Neuronal stem cell (in vitro differentiated cells): Measurements from ENCODE around the gene MAPKAPK3.

Experiments
- DNase-seq: peaks from one replicate; pipeline ENCODE4 v3.0.0-alpha.2; 2013; ENCODE audit warnings: low spot score
- H2AFZ ChIP-seq: one replicate; pipeline ENCODE4 v1.6.1; 2013; ENCODE audit warnings: mild to moderate bottlenecking, low read length, inconsistent platforms
- H2AK5ac ChIP-seq: 2 replicates; pipeline ENCODE4 v1.6.1; 2013; ENCODE audit warnings: low read depth, mild to moderate bottlenecking, inconsistent platforms, low read length, moderate library complexity, mixed read lengths
- H2BK120ac ChIP-seq: 2 replicates; pipeline ENCODE4 v1.6.1; 2013; ENCODE audit warnings: low read depth, mild to moderate bottlenecking, inconsistent platforms, low read length, moderate library complexity, mixed read lengths
- H2BK12ac ChIP-seq: one replicate; pipeline ENCODE4 v1.6.1; 2013; ENCODE audit warnings: low read length, inconsistent platforms
- H2BK15ac ChIP-seq: 2 replicates; pipeline ENCODE4 v1.6.1; 2013; ENCODE audit warnings: mild to moderate bottlenecking, low read length, inconsistent platforms, mixed read lengths
- H2BK5ac ChIP-seq: one replicate; pipeline ENCODE4 v1.6.1; 2013; ENCODE audit warnings: inconsistent platforms, mild to moderate bottlenecking, low read length, moderate library complexity
- H3K14ac ChIP-seq: one replicate; pipeline ENCODE4 v1.6.1; 2013; ENCODE audit warnings: low read length, inconsistent platforms
- H3K18ac ChIP-seq: 2 replicates; pipeline ENCODE4 v1.6.1; 2013; ENCODE audit warnings: low read length, inconsistent platforms
- H3K23ac ChIP-seq: 2 replicates; pipeline ENCODE4 v1.6.1; 2013; ENCODE audit warnings: low read depth, mild to moderate bottlenecking, mixed read lengths, low read length, inconsistent platforms; ENCODE audit not compliant: poor library complexity
- H3K27ac ChIP-seq: replicated peaks from 3 replicates; pipeline ENCODE4 v1.5.1; 2013; ENCODE audit warnings: low read length, inconsistent platforms
- H3K27me3 ChIP-seq, 3 experiments: 2 replicates each; pipeline ENCODE4 v1.6.1; 2013; ENCODE audit warnings: low read length in 3 of 3, mild to moderate bottlenecking in 2 of 3, inconsistent platforms in 1 of 3, low read depth in 1 of 3, mixed read lengths in 1 of 3, moderate library complexity in 1 of 3; ENCODE audit not compliant: control insufficient read depth in 3 of 3, insufficient read depth in 3 of 3
- H3K36me3 ChIP-seq, 2 donors: replicated peaks in 1 of 2; 2 replicates each; pipeline ENCODE4 v1.6.1; 2013; ENCODE audit warnings: low read length in 2 of 2; ENCODE audit not compliant: control insufficient read depth in 2 of 2, insufficient read depth in 2 of 2
- H3K4ac ChIP-seq: 2 replicates; pipeline ENCODE4 v1.6.1; 2013; ENCODE audit warnings: inconsistent platforms, mild to moderate bottlenecking, low read length, moderate library complexity
- H3K4me1 ChIP-seq, 2 donors: 1 replicate in 1 of 2; 2 replicates in 1 of 2; pipeline ENCODE4 v1.6.1; 2013; ENCODE audit warnings: low read length in 2 of 2, low read depth in 1 of 2; ENCODE audit not compliant: control insufficient read depth in 2 of 2, insufficient read depth in 1 of 2
- H3K4me2 ChIP-seq: one replicate; pipeline ENCODE4 v1.6.1; 2013; ENCODE audit warnings: mild to moderate bottlenecking, low read length, inconsistent platforms; ENCODE audit not compliant: insufficient read depth, poor library complexity, severe bottlenecking
- H3K4me3 ChIP-seq, 2 donors: 2 replicates each; pipeline ENCODE4 v1.5.1; 2013; ENCODE audit warnings: low read length in 2 of 2, mild to moderate bottlenecking in 2 of 2, inconsistent platforms in 1 of 2, moderate library complexity in 1 of 2
- H3K79me1 ChIP-seq: one replicate; pipeline ENCODE4 v1.6.1; 2013; ENCODE audit warnings: low read depth, mild to moderate bottlenecking, inconsistent platforms, low read length, moderate library complexity
- H3K9ac ChIP-seq: one replicate; pipeline ENCODE4 v1.6.1; 2013; ENCODE audit warnings: mild to moderate bottlenecking, low read depth, low read length, inconsistent platforms; ENCODE audit not compliant: poor library complexity
- H3K9me3 ChIP-seq, 2 donors: replicated peaks in 1 of 2; 2 replicates each; pipeline versions ENCODE3 to v1.6.1; 2013; ENCODE audit warnings: low read length in 2 of 2, mild to moderate bottlenecking in 2 of 2, inconsistent platforms in 1 of 2, low read depth in 1 of 2, mixed read lengths in 1 of 2, moderate library complexity in 1 of 2; ENCODE audit not compliant: control insufficient read depth in 2 of 2, insufficient read depth in 1 of 2
- H4K8ac ChIP-seq: one replicate; pipeline ENCODE4 v1.6.1; 2013; ENCODE audit warnings: low read depth, mild to moderate bottlenecking, inconsistent platforms, low read length, moderate library complexity
- H4K91ac ChIP-seq: one replicate; pipeline ENCODE4 v1.6.1; 2013; ENCODE audit warnings: low read length, low read depth, mild to moderate bottlenecking, inconsistent platforms; ENCODE audit not compliant: poor library complexity
- WGBS, 2 donors: extraction: QIAGEN DNeasy Blood & Tissue Kit; methylation state at CpG; one replicate each; pipeline ENCODE4 v1.1.7; 2013; ENCODE audit warnings: missing lambda C conversion rate in 2 of 2, mixed read lengths in 1 of 2; ENCODE audit not compliant: insufficient read length in 2 of 2, insufficient replicate concordance in 1 of 2; ENCODE audit errors: extremely low coverage in 2 of 2; 5-methylcytosine and 5-hydroxymethylcytosine counted together

The MAPKAPK3 gene

DNA sequence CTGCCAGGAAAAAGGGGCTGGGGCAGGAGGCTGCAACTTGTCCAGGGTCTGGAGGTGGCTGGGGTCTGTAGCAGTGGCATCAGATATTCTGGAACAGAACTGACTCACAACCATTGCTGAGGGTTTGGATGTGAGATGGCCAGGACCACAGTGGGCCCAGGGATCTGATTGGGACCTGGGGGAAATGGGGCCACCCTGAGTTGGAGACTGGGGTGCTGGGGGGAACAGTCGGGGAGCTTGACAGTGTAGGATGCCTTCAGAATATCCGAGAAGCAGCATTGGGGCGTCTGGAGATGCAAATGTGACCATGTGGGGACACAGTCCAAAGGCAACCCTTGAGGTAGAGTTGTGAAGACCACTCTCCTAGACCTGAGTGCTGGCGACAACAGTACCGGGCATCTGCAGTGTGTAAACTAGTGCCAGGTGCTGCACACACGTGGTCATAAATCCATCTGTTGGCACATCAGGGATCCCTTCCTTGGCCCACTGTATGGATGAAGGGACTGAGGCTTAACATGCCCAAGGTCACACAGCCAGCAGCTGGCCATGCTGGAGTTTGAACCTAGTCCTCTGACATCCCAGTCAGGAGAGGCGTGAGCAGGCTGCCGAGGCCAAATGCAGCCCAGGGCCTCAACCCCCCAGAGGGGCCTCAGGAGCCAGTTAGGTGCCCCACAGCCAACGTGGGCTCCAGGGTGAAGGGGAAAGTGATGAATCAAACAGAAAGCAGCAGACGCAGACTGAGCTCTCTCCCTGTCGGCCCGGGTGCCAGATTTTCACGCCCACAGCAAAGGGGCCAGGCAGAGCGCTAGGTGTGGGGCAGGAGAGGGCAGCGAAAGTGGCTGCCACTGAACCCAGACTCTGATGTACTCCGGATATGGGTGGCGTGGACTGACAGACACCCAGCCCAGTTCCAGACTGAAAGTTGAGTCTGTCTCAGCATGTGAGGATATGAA, 28.9 kb upstream of the MAPKAPK3 start:
- no CpG with 5 or more reads among the region's 17 CpGs for WGBS, 2 donors
- peak overlapping the region; percentile 22 for H4K91ac ChIP-seq
- H3K27ac ChIP-seq = no peak overlapping the region
- H2BK15ac ChIP-seq = no peak overlapping the region
- peak overlapping the region; percentile 43 for H4K8ac ChIP-seq
- peak overlapping the region; percentile 40 for H2AK5ac ChIP-seq
- no peak overlapping the region for H3K14ac ChIP-seq
- H3K4me3 ChIP-seq = peak overlapping the region in 1 of 2 donors; percentile 27
- peaks cover 0 to 6% of the 10 kb centered on the region in 2 donors for H3K36me3 ChIP-seq
- H3K9me3 ChIP-seq = no peaks in the 10 kb centered on the region
- no peak overlapping the region for H3K4me2 ChIP-seq
- peak overlapping the region; percentile 93 for H3K23ac ChIP-seq
- H3K27me3 ChIP-seq = peaks cover 0 to 1% (median 0%) of the 10 kb centered on the region in 3 experiments
- no peak overlapping the region for H2BK120ac ChIP-seq
- H3K4ac ChIP-seq = no peak overlapping the region
- peaks cover 3% of the 10 kb centered on the region for H3K79me1 ChIP-seq
- no peak overlapping the region for H2BK5ac ChIP-seq
- peak overlapping the region; percentile 30 for H2BK12ac ChIP-seq
- no peak overlapping the region for H3K18ac ChIP-seq
- H2AFZ ChIP-seq = no peak overlapping the region
- peak overlapping the region; percentile 63 for H3K9ac ChIP-seq
- H3K4me1 ChIP-seq = no peaks in the 10 kb centered on the region
- no peak for DNase-seq

- H2BK15ac ChIP-seq = no peak overlapping the region
- WGBS, 2 donors = no CpG with 5 or more reads among the region's 4 CpGs
- no peak overlapping the region for H2BK12ac ChIP-seq
- H3K36me3 ChIP-seq = peaks cover 0 to 5% of the 10 kb centered on the region in 2 donors
- H3K9me3 ChIP-seq = no peaks in the 10 kb centered on the region
- peaks cover 0 to 1% (median under 1%) of the 10 kb centered on the region in 3 experiments for H3K27me3 ChIP-seq
- H4K8ac ChIP-seq = peak overlapping the region; percentile 43
- H4K91ac ChIP-seq = no peak overlapping the region
- H3K4ac ChIP-seq = no peak overlapping the region
- H3K23ac ChIP-seq = no peak overlapping the region
- DNase-seq = no peak
- H3K4me3 ChIP-seq = peak overlapping the region in 1 of 2 donors; percentile 27
- no peak overlapping the region for H3K18ac ChIP-seq
- no peak overlapping the region for H2BK5ac ChIP-seq
- H2AK5ac ChIP-seq = peak overlapping the region; percentile 40
- H2BK120ac ChIP-seq = no peak overlapping the region
- no peaks in the 10 kb centered on the region for H3K4me1 ChIP-seq
- no peak overlapping the region for H2AFZ ChIP-seq
- H3K4me2 ChIP-seq = no peak overlapping the region
- peak overlapping the region; percentile 63 for H3K9ac ChIP-seq
- peaks cover 3% of the 10 kb centered on the region for H3K79me1 ChIP-seq
- no peak overlapping the region for H3K14ac ChIP-seq
- no peak overlapping the region for H3K27ac ChIP-seq
Measured at GRCh38 chr3:50588759-50589433, 28.1 kb upstream of the MAPKAPK3 start.

GRCh38 chr3:50591196-50591741, 25.7 kb upstream of the MAPKAPK3 start:
- H3K36me3 ChIP-seq = no peaks in the 10 kb centered on the region
- WGBS, 2 donors = no CpG with 5 or more reads among the region's 9 CpGs
- peak overlapping the region; percentile 7 for H2AK5ac ChIP-seq
- H3K79me1 ChIP-seq = peaks cover 2% of the 10 kb centered on the region
- no peak overlapping the region for H3K23ac ChIP-seq
- H2BK15ac ChIP-seq = peak overlapping the region; percentile 87
- peak overlapping the region; percentile 65 for H3K18ac ChIP-seq
- no peak overlapping the region for H3K27ac ChIP-seq
- no peak overlapping the region for H2BK120ac ChIP-seq
- no peak overlapping the region for H4K91ac ChIP-seq
- H3K14ac ChIP-seq = peak overlapping the region; percentile 4
- H2BK12ac ChIP-seq = no peak overlapping the region
- H2AFZ ChIP-seq = no peak overlapping the region
- no peak overlapping the region for H2BK5ac ChIP-seq
- H3K4me2 ChIP-seq = no peak overlapping the region
- H3K9ac ChIP-seq = no peak overlapping the region
- no peak overlapping the region for H3K4me3 ChIP-seq
- no peaks in the 10 kb centered on the region for H3K9me3 ChIP-seq
- no peak for DNase-seq
- H3K4ac ChIP-seq = no peak overlapping the region
- no peaks in the 10 kb centered on the region for H3K4me1 ChIP-seq
- no peak overlapping the region for H4K8ac ChIP-seq
- H3K27me3 ChIP-seq = peaks cover 0 to 7% (median 1%) of the 10 kb centered on the region in 3 experiments
